Right lobe of liver (tissue), 6 donors: ENCODE results near the gene COL23A1. TPM values are rescaled to one million over a fixed set of nuclear protein-coding genes. Genes with fewer than 3 reads are reported as not detected.

ENCODE experiments used
- ATAC-seq, 4 donors: fragments of 200-7000 bp; cut with Tn5 transposase; one replicate each; pipeline ENCODE4 v1.9.1; 2020; ENCODE audit warnings: mild to moderate bottlenecking in 4 of 4, moderate library complexity in 4 of 4
- DNase-seq, 3 donors: peaks; one replicate each; pipeline ENCODE4 v3.0.0-alpha.2; 2020
- H3K27ac ChIP-seq, 3 donors: fragments of 200-600 bp; one replicate each; pipeline ENCODE4 v1.8.0; 2022
- H3K27me3 ChIP-seq, 2 donors: fragments of 200-600 bp; one replicate each; pipeline ENCODE4 v1.8.0; 2022
- H3K36me3 ChIP-seq, 4 donors: fragments of 200-600 bp; sonication (generic) in 1 of 4; one replicate each; pipeline versions ENCODE4 v1.5.1 to v1.8.0; 2017 to 2022; ENCODE audit warnings: control low read depth in 1 of 4
- H3K4me1 ChIP-seq, 4 donors: fragments of 200-600 bp; sonication (generic) in 1 of 4; one replicate each; pipeline versions ENCODE4 v1.5.1 to v1.8.0; 2017 to 2022; ENCODE audit warnings: control low read depth in 1 of 4
- H3K4me3 ChIP-seq, 3 donors: fragments of 200-600 bp; one replicate each; pipeline ENCODE4 v1.8.0; 2022
- H3K9me3 ChIP-seq, 4 donors: fragments of 200-600 bp; sonication (generic) in 1 of 4; one replicate each; pipeline versions ENCODE4 v1.5.1 to v1.8.0; 2017 to 2022; ENCODE audit warnings: control low read depth in 1 of 4
- CTCF ChIP-seq, 4 donors: fragments of 200-600 bp in 3 of 4; fragments of 450-650 bp in 1 of 4; IDR thresholded peaks; one replicate each; pipeline versions ENCODE4 v1.5.1 to v1.8.0; 2016 to 2022; ENCODE audit warnings: antibody characterized with exemption in 4 of 4, mild to moderate bottlenecking in 2 of 4
- POLR2A ChIP-seq: fragments of 450-650 bp; IDR thresholded peaks from one replicate; pipeline ENCODE4 v1.6.1; 2017; ENCODE audit warnings: antibody characterized with exemption, mild to moderate bottlenecking
- WGBS: methylation state at CpG from one replicate; pipeline ENCODE4 v1.1.6; 2018; ENCODE audit warnings: low coverage, low lambda C conversion rate; ENCODE audit not compliant: insufficient coverage; ENCODE audit errors: missing lambda C conversion rate; 5-methylcytosine and 5-hydroxymethylcytosine counted together
- intact Hi-C, 2 donors: fragments of 100-400 bp; cut with DNase I; formaldehyde crosslinking; loops; one replicate each; pipeline versions ENCODE4 v1.11.2 to v1.14.1; 2022
- total RNA-seq, 6 experiments: library from RNA; depleted of rRNA in 2 of 6; stranded (reverse); fragments of >200 nt in 2 of 6; fragmentation: NEBNext Ultra II Directional in 3 of 6; extraction: Animal tissue kit (Norgen Biotek cat#: 25700) in 3 of 6; gene quantifications; one replicate each; pipeline versions ENCODE4 v1.1.0 to v1.2.4, GENCODE V29; 2016 to 2023
- donor health status: DM: no; HTN: yes; CAD: no.
- donor health status: DM: no; HTN: no; CAD: no.
- donor health status: DM: no; HTN: no; CAD: no.
- donor health status: DM: no; HTN: yes; CAD: no.
- donor health status: DM: no; HTN: yes; CAD: no.

The COL23A1 gene
- total RNA-seq, 6 experiments from 2014 or later = 0.25 to 1.2 (median 0.50) TPM

GRCh38 chr5:178467205-178467567 is 123.0 kb downstream of the COL23A1 start:
- Histone ChIP-seq H3K27ac (peak overlapping the region in 1 of 3 donors; percentile 33), H3K9me3 (no peaks in the 10 kb centered on the region)

GRCh38 chr5:178466342-178466741 is 123.9 kb downstream of the COL23A1 start:
- intact Hi-C loops = no loop called here
- H3K4me3 ChIP-seq = no peak overlapping the region
- H3K27me3 ChIP-seq = no peaks in the 10 kb centered on the region
- H3K4me1 ChIP-seq = no peaks in the 10 kb centered on the region
- ATAC-seq (no peak), DNase-seq (no peak)
- 60% methylated on average over 1 of the region's 6 CpGs for WGBS
- H3K27ac ChIP-seq = no peak overlapping the region
- TF ChIP-seq CTCF (IDR thresholded peaks at IDR 0.05) (no peak), POLR2A (no peak)
- no peaks in the 10 kb centered on the region for H3K36me3 ChIP-seq
- H3K9me3 ChIP-seq = no peaks in the 10 kb centered on the region

More at GRCh38 chr5:178467205-178467567, 123.0 kb downstream of the COL23A1 start:
- Histone ChIP-seq H3K4me3 (no peak overlapping the region), H3K4me1 (no peaks in the 10 kb centered on the region), H3K36me3 (no peaks in the 10 kb centered on the region), H3K27me3 (no peaks in the 10 kb centered on the region)
- TF ChIP-seq POLR2A (no peak), CTCF (IDR thresholded peaks at IDR 0.05) (no peak)
- ATAC-seq = peak in 3 of 4 donors; percentile 4 to 34 (median 12)
- intact Hi-C loops = no loop called here
- 70% methylated on average over 2 of the region's 7 CpGs for WGBS
- DNase-seq = no peak

GRCh38 chr5:178465861-178466288 is 124.3 kb downstream of the COL23A1 start:
- H3K27me3 ChIP-seq = no peaks in the 10 kb centered on the region
- TF ChIP-seq POLR2A (no peak), CTCF (IDR thresholded peaks at IDR 0.05) (no peak)
- H3K9me3 ChIP-seq = no peaks in the 10 kb centered on the region
- no peaks in the 10 kb centered on the region for H3K36me3 ChIP-seq
- no peak overlapping the region for H3K27ac ChIP-seq
- 84% methylated on average over 5 of the region's 16 CpGs for WGBS
- no peaks in the 10 kb centered on the region for H3K4me1 ChIP-seq
- ATAC-seq (no peak), DNase-seq (no peak)
- H3K4me3 ChIP-seq = no peak overlapping the region
- intact Hi-C loops = no loop called here

DNA sequence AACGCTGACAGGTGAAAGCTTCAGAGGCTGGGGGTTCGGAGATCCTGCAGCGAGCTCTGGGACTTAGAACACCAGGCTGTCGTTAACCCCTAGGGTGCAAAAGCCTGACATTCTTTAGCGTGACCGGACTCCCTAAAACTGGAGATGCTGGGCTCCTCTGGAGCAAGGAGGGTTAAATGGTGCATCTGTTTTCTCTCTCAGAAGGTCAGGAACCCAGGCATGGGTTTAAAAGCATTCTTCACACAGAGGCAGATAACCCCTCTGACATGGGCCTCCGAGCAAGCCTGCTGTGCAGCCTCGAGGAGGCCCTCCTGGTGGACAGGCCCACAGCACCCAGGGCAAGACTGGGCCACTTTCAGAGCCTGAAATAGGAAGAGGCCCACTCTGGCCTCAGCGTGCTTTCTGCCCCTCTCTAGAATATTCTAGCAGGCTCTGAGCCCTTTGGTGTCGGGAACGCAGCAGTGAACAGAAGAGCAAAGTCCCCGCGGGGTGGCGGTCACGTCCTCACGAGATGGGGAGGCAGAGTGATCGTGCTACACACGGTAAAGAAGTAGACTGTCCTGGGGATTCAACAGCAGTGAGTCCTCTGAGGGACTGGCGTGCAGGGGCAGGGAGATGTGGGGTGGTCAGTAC is 124.8 kb downstream of the COL23A1 start:
- Histone ChIP-seq H3K27me3 (no peaks in the 10 kb centered on the region), H3K9me3 (no peaks in the 10 kb centered on the region), H3K4me3 (no peak overlapping the region), H3K27ac (no peak overlapping the region), H3K36me3 (no peaks in the 10 kb centered on the region), H3K4me1 (no peaks in the 10 kb centered on the region)
- intact Hi-C loops = no loop called here
- DNase-seq = no peak
- WGBS = no CpG with 5 or more reads among the region's 19 CpGs
- no peak for ATAC-seq
- TF ChIP-seq POLR2A (no peak), CTCF (IDR thresholded peaks at IDR 0.05) (no peak)
